GM23338 (cell line): ENCODE data around the gene RNF151. TPM values are rescaled to one million over a fixed set of nuclear protein-coding genes. Genes with fewer than 3 reads are reported as not detected.

Source experiments
- ATAC-seq: fragments of 200-7000 bp; cut with Tn5 transposase; 3 replicates; pipeline ENCODE4 v1.9.1; 2020
- DNase-seq: peaks from one replicate; pipeline ENCODE4 v3.0.0-alpha.2; 2015; ENCODE audit warnings: low spot score
- H2AFZ ChIP-seq: fragments of 200-600 bp; sonication (generic); 2 replicates; pipeline ENCODE4 v1.8.0; 2016; ENCODE audit warnings: antibody characterized with exemption, mild to moderate bottlenecking, moderate library complexity
- H3F3A ChIP-seq: fragments of 200-600 bp; sonication (generic); replicated peaks from 2 replicates; pipeline ENCODE4 v1.8.0; 2017; ENCODE audit warnings: antibody characterized with exemption, mixed run types, low read depth
- H3K27ac ChIP-seq: fragments of 200-600 bp; sonication (generic); 2 replicates; pipeline ENCODE4 v1.6.1; 2016; ENCODE audit warnings: low read depth
- H3K27me3 ChIP-seq: fragments of 200-600 bp; sonication (generic); 2 replicates; pipeline ENCODE4 v1.8.0; 2016; ENCODE audit warnings: mild to moderate bottlenecking, mixed run types, moderate library complexity; ENCODE audit not compliant: insufficient read depth
- H3K36me3 ChIP-seq: fragments of 200-600 bp; sonication (generic); 2 replicates; pipeline ENCODE4 v1.8.0; 2016; ENCODE audit warnings: mild to moderate bottlenecking; ENCODE audit not compliant: insufficient read depth
- H3K4me1 ChIP-seq: fragments of 200-600 bp; sonication (generic); 2 replicates; pipeline ENCODE4 v1.8.0; 2016; ENCODE audit warnings: mild to moderate bottlenecking, moderate library complexity; ENCODE audit not compliant: insufficient read depth
- H3K4me2 ChIP-seq: fragments of 200-600 bp; sonication (generic); 2 replicates; pipeline ENCODE4 v1.7.1; 2017; ENCODE audit warnings: mixed run types
- H3K4me3 ChIP-seq: fragments of 200-600 bp; sonication (generic); 2 replicates; pipeline ENCODE4 v1.6.1; 2016; ENCODE audit warnings: mixed run types
- H3K79me2 ChIP-seq: fragments of 200-600 bp; sonication (generic); replicated peaks from 2 replicates; pipeline ENCODE4 v1.8.0; 2017; ENCODE audit warnings: mild to moderate bottlenecking; ENCODE audit not compliant: insufficient read depth
- H3K9me2 ChIP-seq: fragments of 200-600 bp; sonication (generic); 2 replicates; pipeline ENCODE4 v1.8.0; 2017; ENCODE audit not compliant: insufficient read depth
- H4K20me1 ChIP-seq: fragments of 200-600 bp; sonication (generic); replicated peaks from 2 replicates; pipeline ENCODE4 v1.8.0; 2017; ENCODE audit warnings: mild to moderate bottlenecking; ENCODE audit not compliant: insufficient read depth
- H3K27ac Mint-ChIP-seq: 2 replicates; pipeline ENCODE4 v1.8.0; 2020; ENCODE audit warnings: inconsistent platforms, mild to moderate bottlenecking, moderate library complexity, mixed read lengths
- H3K27me3 Mint-ChIP-seq: 3 replicates; pipeline ENCODE4 v1.8.0; 2022; ENCODE audit warnings: low read depth, mild to moderate bottlenecking, moderate library complexity, mixed read lengths, inconsistent platforms; ENCODE audit not compliant: insufficient read depth, poor library complexity
- H3K36me3 Mint-ChIP-seq: 3 replicates; pipeline ENCODE4 v1.8.0; 2021; ENCODE audit warnings: low read depth, mild to moderate bottlenecking, inconsistent platforms, moderate library complexity, mixed read lengths
- H3K4me1 Mint-ChIP-seq: 3 replicates; pipeline ENCODE4 v1.8.0; 2020; ENCODE audit warnings: mild to moderate bottlenecking, inconsistent platforms, mixed read lengths
- H3K4me3 Mint-ChIP-seq: 3 replicates; pipeline ENCODE4 v1.8.0; 2021; ENCODE audit warnings: moderate library complexity, mild to moderate bottlenecking, inconsistent platforms, mixed read lengths
- H3K9me3 Mint-ChIP-seq: 3 replicates; pipeline ENCODE4 v1.8.0; 2020; ENCODE audit warnings: moderate library complexity, mild to moderate bottlenecking, inconsistent platforms, mixed read lengths
- EZH2phosphoT487 ChIP-seq: fragments of 200-600 bp; sonication (generic); IDR thresholded peaks from one replicate; pipeline ENCODE4 v1.8.1; 2018; ENCODE audit warnings: antibody characterized with exemption; ENCODE audit not compliant: unreplicated experiment
- NANOG ChIP-seq: IDR thresholded peaks from 2 replicates; pipeline ENCODE4 v1.6.1; 2016; ENCODE audit warnings: antibody characterized with exemption, borderline replicate concordance
- POLR2AphosphoS5 ChIP-seq: IDR thresholded peaks from 2 replicates; pipeline ENCODE4 v1.6.1; 2016; ENCODE audit warnings: antibody characterized with exemption, low read depth
- STAT1 ChIP-seq: IDR thresholded peaks from one replicate; pipeline ENCODE4 v1.6.1; 2016; ENCODE audit warnings: antibody characterized with exemption; ENCODE audit not compliant: unreplicated experiment
- ZNF114 ChIP-seq: fragments of 250-450 bp; sonication (Bioruptor Pico); IDR thresholded peaks from 2 replicates; pipeline ENCODE4 v1.5.0; 2020; ENCODE audit warnings: mild to moderate bottlenecking, moderate library complexity
- ZNF331 ChIP-seq: fragments of 250-450 bp; sonication (Bioruptor Pico); IDR thresholded peaks from 2 replicates; pipeline ENCODE4 v1.5.0; 2020; ENCODE audit warnings: low read depth, mild to moderate bottlenecking, moderate library complexity
- polyA plus RNA-seq: library from polyadenylated mRNA; unstranded; fragments of >200 nt; fragmentation: Nextera tagmentation; extraction: Ambion mirVana; gene quantifications from 2 replicates; pipeline ENCODE4 v1.2.1, GENCODE V29; 2016
- total RNA-seq: library from RNA; depleted of rRNA; stranded (reverse); fragments of >200 nt; shearing (Covaris generic); gene quantifications from 2 replicates; pipeline ENCODE4 v1.2.3, GENCODE V29; 2014
- TF ChIP-seq, protein P1 (sequence below): IDR thresholded peaks from one replicate; pipeline ENCODE4 v1.6.1; 2018; ENCODE audit warnings: antibody characterized with exemption; ENCODE audit not compliant: unreplicated experiment
- TF ChIP-seq, protein P2 (sequence below): fragments of 250-450 bp; sonication (Bioruptor Pico); IDR thresholded peaks from 2 replicates; pipeline ENCODE4 v1.5.0; 2020; ENCODE audit warnings: mild to moderate bottlenecking, moderate library complexity
- TF ChIP-seq, protein P3 (sequence below): IDR thresholded peaks from 2 replicates; pipeline ENCODE4 v1.6.1; 2016; ENCODE audit warnings: antibody characterized with exemption

The RNF151 gene
- total and polyA plus RNA-seq, 2 experiments from 2014 or later, result not detected

DNA sequence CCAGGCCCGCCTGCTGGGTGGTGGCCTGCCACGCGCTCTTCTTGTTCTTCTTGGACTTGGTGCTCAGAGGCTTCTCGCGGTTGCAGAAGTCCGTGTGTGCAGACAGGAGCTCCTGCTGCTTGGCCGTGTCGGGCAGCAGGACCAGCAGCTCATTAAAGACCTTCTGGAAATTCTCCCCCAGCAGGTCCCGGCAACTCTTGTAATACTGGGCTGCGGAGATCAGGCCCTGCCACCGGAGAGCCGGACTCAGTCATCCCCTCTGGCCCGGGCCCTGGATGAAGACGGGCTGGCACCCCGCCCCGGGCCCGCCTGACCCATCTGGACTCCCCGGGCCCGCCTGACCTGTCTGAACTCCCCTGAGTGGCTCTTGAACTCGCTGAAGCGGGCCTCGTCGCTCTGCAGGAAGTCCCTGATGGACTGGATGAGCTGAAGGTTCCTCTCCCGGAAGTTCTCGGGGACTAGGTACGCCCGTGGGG is 31.7 kb downstream of the RNF151 start:
- Histone ChIP-seq H3K4me2 (no peak overlapping the region), H3K27me3 (no peaks in the 10 kb centered on the region), H4K20me1 (peaks cover 2% of the 10 kb centered on the region), H3K27ac (no peak overlapping the region), H3K79me2 (peaks cover 6% of the 10 kb centered on the region), H3K36me3 (no peaks in the 10 kb centered on the region; the same call in 1 of the 2 replicates), H2AFZ (no peak overlapping the region), H3K4me1 (no peaks in the 10 kb centered on the region), H3K9me2 (no peaks in the 10 kb centered on the region), H3K4me3 (no peak overlapping the region), H3F3A (0 out of 2 replicates have a peak, but pooled peaks cover 12% of the 10 kb centered on the region)
- H3K27ac Mint-ChIP-seq, result no peak overlapping the region
- H3K4me1 Mint-ChIP-seq, result peaks cover under 1% of the 10 kb centered on the region; the same call in 2 of the 3 replicates
- H3K4me3 Mint-ChIP-seq, result no peak overlapping the region; the same call in 2 of the 3 replicates
- no peak for TF ChIP-seq POLR2AphosphoS5
- no peak for TF ChIP-seq NANOG
- TF ChIP-seq, protein P1, sequence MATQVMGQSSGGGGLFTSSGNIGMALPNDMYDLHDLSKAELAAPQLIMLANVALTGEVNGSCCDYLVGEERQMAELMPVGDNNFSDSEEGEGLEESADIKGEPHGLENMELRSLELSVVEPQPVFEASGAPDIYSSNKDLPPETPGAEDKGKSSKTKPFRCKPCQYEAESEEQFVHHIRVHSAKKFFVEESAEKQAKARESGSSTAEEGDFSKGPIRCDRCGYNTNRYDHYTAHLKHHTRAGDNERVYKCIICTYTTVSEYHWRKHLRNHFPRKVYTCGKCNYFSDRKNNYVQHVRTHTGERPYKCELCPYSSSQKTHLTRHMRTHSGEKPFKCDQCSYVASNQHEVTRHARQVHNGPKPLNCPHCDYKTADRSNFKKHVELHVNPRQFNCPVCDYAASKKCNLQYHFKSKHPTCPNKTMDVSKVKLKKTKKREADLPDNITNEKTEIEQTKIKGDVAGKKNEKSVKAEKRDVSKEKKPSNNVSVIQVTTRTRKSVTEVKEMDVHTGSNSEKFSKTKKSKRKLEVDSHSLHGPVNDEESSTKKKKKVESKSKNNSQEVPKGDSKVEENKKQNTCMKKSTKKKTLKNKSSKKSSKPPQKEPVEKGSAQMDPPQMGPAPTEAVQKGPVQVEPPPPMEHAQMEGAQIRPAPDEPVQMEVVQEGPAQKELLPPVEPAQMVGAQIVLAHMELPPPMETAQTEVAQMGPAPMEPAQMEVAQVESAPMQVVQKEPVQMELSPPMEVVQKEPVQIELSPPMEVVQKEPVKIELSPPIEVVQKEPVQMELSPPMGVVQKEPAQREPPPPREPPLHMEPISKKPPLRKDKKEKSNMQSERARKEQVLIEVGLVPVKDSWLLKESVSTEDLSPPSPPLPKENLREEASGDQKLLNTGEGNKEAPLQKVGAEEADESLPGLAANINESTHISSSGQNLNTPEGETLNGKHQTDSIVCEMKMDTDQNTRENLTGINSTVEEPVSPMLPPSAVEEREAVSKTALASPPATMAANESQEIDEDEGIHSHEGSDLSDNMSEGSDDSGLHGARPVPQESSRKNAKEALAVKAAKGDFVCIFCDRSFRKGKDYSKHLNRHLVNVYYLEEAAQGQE, result no peak
- TF ChIP-seq, protein P2, sequence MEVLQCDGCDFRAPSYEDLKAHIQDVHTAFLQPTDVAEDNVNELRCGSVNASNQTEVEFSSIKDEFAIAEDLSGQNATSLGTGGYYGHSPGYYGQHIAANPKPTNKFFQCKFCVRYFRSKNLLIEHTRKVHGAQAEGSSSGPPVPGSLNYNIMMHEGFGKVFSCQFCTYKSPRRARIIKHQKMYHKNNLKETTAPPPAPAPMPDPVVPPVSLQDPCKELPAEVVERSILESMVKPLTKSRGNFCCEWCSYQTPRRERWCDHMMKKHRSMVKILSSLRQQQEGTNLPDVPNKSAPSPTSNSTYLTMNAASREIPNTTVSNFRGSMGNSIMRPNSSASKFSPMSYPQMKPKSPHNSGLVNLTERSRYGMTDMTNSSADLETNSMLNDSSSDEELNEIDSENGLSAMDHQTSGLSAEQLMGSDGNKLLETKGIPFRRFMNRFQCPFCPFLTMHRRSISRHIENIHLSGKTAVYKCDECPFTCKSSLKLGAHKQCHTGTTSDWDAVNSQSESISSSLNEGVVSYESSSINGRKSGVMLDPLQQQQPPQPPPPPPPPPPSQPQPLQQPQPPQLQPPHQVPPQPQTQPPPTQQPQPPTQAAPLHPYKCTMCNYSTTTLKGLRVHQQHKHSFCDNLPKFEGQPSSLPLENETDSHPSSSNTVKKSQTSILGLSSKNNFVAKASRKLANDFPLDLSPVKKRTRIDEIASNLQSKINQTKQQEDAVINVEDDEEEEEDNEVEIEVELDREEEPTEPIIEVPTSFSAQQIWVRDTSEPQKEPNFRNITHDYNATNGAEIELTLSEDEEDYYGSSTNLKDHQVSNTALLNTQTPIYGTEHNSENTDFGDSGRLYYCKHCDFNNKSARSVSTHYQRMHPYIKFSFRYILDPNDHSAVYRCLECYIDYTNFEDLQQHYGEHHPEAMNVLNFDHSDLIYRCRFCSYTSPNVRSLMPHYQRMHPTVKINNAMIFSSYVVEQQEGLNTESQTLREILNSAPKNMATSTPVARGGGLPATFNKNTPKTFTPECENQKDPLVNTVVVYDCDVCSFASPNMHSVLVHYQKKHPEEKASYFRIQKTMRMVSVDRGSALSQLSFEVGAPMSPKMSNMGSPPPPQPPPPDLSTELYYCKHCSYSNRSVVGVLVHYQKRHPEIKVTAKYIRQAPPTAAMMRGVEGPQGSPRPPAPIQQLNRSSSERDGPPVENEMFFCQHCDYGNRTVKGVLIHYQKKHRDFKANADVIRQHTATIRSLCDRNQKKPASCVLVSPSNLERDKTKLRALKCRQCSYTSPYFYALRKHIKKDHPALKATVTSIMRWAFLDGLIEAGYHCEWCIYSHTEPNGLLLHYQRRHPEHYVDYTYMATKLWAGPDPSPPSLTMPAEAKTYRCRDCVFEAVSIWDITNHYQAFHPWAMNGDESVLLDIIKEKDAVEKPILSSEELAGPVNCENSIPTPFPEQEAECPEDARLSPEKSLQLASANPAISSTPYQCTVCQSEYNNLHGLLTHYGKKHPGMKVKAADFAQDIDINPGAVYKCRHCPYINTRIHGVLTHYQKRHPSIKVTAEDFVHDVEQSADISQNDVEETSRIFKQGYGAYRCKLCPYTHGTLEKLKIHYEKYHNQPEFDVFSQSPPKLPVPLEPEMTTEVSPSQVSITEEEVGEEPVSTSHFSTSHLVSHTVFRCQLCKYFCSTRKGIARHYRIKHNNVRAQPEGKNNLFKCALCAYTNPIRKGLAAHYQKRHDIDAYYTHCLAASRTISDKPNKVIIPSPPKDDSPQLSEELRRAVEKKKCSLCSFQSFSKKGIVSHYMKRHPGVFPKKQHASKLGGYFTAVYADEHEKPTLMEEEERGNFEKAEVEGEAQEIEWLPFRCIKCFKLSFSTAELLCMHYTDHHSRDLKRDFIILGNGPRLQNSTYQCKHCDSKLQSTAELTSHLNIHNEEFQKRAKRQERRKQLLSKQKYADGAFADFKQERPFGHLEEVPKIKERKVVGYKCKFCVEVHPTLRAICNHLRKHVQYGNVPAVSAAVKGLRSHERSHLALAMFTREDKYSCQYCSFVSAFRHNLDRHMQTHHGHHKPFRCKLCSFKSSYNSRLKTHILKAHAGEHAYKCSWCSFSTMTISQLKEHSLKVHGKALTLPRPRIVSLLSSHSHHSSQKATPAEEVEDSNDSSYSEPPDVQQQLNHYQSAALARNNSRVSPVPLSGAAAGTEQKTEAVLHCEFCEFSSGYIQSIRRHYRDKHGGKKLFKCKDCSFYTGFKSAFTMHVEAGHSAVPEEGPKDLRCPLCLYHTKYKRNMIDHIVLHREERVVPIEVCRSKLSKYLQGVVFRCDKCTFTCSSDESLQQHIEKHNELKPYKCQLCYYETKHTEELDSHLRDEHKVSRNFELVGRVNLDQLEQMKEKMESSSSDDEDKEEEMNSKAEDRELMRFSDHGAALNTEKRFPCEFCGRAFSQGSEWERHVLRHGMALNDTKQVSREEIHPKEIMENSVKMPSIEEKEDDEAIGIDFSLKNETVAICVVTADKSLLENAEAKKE, result no peak
- TF ChIP-seq, protein P3, sequence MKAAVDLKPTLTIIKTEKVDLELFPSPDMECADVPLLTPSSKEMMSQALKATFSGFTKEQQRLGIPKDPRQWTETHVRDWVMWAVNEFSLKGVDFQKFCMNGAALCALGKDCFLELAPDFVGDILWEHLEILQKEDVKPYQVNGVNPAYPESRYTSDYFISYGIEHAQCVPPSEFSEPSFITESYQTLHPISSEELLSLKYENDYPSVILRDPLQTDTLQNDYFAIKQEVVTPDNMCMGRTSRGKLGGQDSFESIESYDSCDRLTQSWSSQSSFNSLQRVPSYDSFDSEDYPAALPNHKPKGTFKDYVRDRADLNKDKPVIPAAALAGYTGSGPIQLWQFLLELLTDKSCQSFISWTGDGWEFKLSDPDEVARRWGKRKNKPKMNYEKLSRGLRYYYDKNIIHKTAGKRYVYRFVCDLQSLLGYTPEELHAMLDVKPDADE, result no peak
- no peak for TF ChIP-seq EZH2phosphoT487
- TF ChIP-seq STAT1, result no peak
- TF ChIP-seq ZNF331 (CRISPR knock-in tag), result no peak
- TF ChIP-seq ZNF114, result no peak
- DNase-seq (no peak), ATAC-seq (no peak)
- H3K9me3 Mint-ChIP-seq, result no peaks in the 10 kb centered on the region
- H3K27me3 Mint-ChIP-seq, result peaks cover 3% of the 10 kb centered on the region
- H3K36me3 Mint-ChIP-seq, result peaks cover 31% of the 10 kb centered on the region
